IPS DF 6.9 (cell line): Measurements from ENCODE around the gene NOTCH2NLA.
"Not testable (repeated sequence)": the region's sequence is repeated elsewhere in the genome, so short reads cannot be mapped to it uniquely, and the experiment has no call there.

Experiments
- DNase-seq: peaks from one replicate; pipeline ENCODE4 v3.0.0-alpha.2; 2013; ENCODE audit warnings: low read depth, low spot score
- H3K27ac ChIP-seq: one replicate; pipeline ENCODE4 v1.5.1; 2013; ENCODE audit warnings: low read length, control low read depth
- H3K27me3 ChIP-seq: 2 replicates; pipeline ENCODE4 v1.6.1; 2013; ENCODE audit warnings: mild to moderate bottlenecking, low read length; ENCODE audit not compliant: control insufficient read depth, insufficient read depth
- H3K36me3 ChIP-seq: 2 replicates; pipeline ENCODE4 v1.6.1; 2013; ENCODE audit warnings: low read length; ENCODE audit not compliant: control insufficient read depth, insufficient read depth
- H3K4me1 ChIP-seq: 2 replicates; pipeline ENCODE4 v1.6.1; 2013; ENCODE audit warnings: low read length; ENCODE audit not compliant: control insufficient read depth, insufficient read depth
- H3K4me3 ChIP-seq: 2 replicates; pipeline ENCODE4 v1.5.1; 2013; ENCODE audit warnings: mild to moderate bottlenecking, low read length
- H3K9me3 ChIP-seq: 2 replicates; pipeline ENCODE4 v1.6.1; 2013; ENCODE audit warnings: low read length, inconsistent platforms; ENCODE audit not compliant: control insufficient read depth, insufficient read depth
- WGBS: extraction: QIAGEN DNeasy Blood & Tissue Kit; methylation state at CpG from one replicate; pipeline ENCODE4 v1.1.7; 2013; ENCODE audit warnings: mixed read lengths, missing lambda C conversion rate; ENCODE audit not compliant: insufficient read length, insufficient coverage; 5-methylcytosine and 5-hydroxymethylcytosine counted together

NOTCH2NLA gene

DNA sequence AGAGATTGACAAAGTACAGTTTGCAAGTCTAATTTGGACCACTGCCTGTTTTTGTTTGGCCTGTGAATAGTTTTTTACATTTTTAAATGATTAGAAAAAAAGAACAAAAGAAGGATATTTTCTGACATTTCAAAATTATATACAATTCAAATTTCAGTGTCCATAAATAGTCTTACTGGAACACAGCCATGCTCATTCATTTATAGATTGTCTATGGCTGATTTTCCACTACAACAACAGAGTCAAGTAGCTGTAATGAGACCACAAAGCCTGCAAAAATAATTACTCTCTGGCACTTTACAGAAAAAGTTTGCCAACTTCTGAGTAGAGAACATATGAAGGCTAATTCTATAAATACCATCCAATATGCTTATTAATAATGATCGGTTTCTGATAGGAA is 61.1 kb downstream of the NOTCH2NLA start:
- no CpG with 5 or more reads among the region's 1 CpG for WGBS
- not testable (repeated sequence) for H3K4me1 ChIP-seq, DNase-seq, H3K9me3 ChIP-seq, H3K27ac ChIP-seq, H3K27me3 ChIP-seq, H3K36me3 ChIP-seq, H3K4me3 ChIP-seq

DNA sequence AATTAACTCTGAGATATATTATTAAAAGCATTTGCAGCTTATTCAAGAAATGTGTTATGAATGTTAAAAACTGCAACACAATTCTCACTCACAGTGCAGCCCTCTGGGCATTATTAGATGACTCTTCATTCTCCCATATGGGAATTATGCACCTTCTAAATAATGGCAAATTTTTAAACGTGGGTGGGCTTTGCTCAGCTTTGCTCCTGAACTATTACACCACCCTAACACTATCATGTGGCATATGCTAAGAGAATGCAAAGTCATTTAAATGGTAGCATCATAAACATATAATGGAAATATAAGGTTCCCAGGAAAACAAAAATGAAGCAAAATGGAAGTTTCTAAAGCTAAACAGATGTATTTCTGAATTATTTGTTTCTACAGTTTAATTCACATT is 61.5 kb downstream of the NOTCH2NLA start:
- H3K27ac ChIP-seq, H3K9me3 ChIP-seq: not testable (repeated sequence)
- WGBS = no CpG with 5 or more reads among the region's 1 CpG

DNA sequence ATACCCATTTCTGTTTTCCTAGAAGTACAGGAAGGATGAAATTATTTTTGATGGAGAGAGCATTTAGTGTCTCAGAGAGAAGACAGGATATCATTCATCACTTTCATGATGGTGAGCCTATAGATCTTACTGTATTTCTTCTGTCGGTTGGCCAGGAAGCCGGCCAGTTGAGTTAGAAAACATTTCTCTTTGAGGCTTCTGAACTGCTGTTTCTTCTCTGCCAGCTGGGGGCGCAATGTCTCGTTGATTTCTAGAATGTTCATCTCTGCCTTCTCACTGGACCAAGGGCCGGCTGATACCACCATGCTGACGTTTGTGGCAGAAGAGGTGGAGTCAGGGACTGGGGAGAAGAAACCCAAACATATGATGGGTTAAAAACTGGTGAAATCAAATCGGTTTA is 84.4 kb downstream of the NOTCH2NLA start, which contains the start of gene NBPF10:
Gene NBPF10, minus strand, starts transcription at position 340 of the 400 bp plus-strand sequence. Its CDS starts 35 bp downstream, at position 305.
- H3K36me3 ChIP-seq, H3K4me3 ChIP-seq, H3K4me1 ChIP-seq, DNase-seq, H3K9me3 ChIP-seq, H3K27me3 ChIP-seq, H3K27ac ChIP-seq: not testable (repeated sequence)
- WGBS = no CpG with 5 or more reads among the region's 7 CpGs

More for the DNA sequence above, 61.5 kb downstream of the NOTCH2NLA start:
- H3K4me1 ChIP-seq, DNase-seq, H3K36me3 ChIP-seq, H3K27me3 ChIP-seq, H3K4me3 ChIP-seq: not testable (repeated sequence)
